Activated naive CD4-positive, alpha-beta T cell treated with anti-CD3 and anti-CD28 coated beads, Interleukin-2, amount 50 U/mL, for 16 hours (primary cell): ENCODE measurements around the gene PMM1.
"Not testable (repeated sequence)": the region's sequence is repeated elsewhere in the genome, so short reads cannot be mapped to it uniquely, and the experiment has no call there.

Experiments
- DNase-seq: peaks from one replicate; pipeline ENCODE4 v3.0.0-alpha.2; 2020

PMM1 gene

DNA sequence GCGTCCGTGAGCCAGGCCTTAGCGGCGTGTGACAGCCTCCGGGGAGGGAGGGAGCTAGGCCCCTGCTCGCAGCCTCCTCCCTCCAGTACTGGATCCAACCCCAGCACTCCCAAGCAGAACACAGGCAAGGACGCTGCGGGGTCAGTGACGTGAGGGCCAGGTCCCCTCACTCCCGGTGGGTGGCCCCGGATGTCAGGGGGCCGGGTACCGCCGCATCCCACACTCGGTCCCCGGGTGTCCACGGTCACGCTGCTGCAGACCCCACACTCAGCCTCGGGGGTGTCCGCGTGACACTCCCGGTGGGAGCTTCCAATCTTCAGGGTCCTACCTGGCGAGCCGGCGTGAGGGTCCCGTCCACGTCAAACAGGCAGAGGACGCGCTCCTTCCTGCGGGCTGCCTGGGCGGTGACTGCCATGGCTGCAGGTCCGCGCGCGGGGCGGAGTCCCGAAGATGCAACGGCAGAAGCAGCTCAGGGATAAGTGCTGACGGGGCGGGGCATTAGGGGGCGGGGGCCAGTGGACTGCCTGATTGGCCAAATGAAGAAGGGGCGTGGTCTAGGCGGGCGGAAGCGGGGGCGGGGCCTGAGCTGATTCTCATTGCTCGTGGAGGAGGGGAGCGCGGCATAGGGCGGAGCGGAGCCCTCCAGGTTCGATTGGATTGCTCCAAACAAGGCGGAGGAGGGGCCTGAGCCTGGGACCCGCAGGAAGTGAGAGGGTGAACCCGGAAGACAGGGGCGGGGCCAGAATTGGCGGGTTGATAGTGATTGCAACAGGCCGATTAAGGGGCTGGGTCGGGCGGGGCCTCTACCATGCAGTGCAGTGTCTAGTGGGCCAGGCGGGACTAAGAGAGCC lies at the start of gene PMM1:
Gene PMM1 (minus strand): TSS at position 450 of the 851 bp plus-strand sequence. CDS start 35 bp downstream, at position 415.
- peak; percentile 100 for DNase-seq

DNA sequence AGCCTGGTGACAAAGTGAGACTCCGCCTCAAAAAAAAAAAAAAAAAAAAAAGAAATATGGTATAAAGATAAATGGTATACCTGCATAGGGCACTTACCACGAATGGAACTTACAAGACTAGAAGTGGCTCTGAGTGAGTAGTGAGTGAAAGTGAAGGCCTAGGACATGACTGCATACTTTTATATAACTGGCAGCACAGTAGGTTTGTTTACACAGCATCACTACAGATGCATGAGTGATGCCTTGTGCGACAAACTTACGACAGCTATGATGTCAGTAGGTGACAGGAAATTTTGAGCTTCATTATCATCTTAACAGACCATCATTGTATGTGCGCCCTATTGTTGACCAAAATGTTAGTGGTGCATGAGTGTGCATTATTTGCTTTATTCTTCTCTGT lies 49.1 kb upstream of the PMM1 start:
- DNase-seq = no peak

DNA sequence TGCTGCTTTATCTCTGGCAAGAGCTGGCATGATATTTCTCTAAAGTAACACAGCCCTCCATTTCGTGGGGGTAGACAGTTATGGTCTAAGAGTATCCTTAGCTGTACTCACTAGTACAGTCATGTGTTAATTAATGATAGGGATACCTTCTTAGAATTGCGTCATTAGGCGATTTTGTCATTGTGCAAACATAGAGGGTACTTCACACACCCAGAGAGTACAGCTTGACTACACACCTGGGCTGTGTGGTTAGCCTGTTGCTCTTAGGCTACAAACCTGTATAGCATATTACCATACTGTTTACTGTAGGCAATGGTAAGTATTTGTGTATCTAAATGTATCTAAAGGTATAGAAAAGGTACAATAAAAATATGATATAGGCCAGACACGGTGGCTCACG lies 48.5 kb upstream of the PMM1 start:
- no peak for DNase-seq

DNA sequence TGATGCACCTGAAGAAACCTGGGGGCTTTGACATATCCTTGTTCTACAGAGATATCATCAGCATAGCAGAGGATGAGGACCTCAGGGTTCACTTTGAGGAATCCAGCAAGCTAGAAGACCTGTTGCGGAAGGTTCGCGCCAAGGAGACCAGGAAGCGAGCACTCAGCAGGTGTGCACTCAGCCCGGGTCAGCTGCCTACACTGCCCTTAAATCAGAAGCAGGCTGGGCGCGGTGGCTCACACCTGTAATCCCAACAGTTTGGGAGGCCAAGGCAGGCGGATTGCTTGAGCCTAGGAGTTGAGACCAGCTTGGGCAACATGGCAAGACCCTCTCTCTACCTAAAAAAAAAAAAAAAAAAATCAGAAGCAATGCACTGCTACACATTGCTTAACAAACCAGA lies 48.0 kb upstream of the PMM1 start:
- DNase-seq = not testable (repeated sequence)

DNA sequence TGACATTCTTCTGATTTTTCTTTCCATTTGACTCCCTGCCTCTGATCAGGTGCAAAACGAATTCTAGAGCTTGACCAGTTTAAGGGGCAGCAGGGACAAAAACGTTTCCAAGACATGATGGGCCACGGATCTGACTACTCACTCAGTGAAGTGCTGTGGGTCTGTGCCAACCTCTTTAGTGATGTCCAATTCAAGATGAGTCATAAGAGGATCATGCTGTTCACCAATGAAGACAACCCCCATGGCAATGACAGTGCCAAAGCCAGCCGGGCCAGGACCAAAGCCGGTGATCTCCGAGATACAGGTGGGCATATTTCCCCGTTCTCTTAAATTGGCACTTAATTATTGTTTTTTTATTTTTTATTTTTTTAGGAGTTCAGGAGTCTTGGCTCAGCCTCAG lies 46.8 kb upstream of the PMM1 start:
- DNase-seq = no peak

DNA sequence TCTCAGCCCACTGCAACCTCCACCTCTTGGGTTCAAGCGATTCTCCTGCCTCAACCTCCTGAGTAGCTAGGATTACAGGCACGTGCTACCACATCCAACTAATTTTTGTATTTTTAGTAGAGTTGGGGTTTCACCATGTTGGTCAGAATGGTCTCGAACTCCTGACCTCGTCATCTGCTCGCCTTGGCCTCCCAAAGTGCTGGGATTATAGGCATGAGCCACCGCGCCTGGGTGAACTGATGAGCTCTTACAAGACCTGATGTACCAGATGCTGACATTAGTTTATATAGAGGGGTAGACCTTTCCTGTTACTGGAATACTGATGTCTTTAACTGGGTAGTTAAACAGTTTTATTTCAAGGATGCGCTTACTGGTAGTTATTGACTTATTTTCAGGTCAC lies 45.0 kb upstream of the PMM1 start:
- not testable (repeated sequence) for DNase-seq

DNA sequence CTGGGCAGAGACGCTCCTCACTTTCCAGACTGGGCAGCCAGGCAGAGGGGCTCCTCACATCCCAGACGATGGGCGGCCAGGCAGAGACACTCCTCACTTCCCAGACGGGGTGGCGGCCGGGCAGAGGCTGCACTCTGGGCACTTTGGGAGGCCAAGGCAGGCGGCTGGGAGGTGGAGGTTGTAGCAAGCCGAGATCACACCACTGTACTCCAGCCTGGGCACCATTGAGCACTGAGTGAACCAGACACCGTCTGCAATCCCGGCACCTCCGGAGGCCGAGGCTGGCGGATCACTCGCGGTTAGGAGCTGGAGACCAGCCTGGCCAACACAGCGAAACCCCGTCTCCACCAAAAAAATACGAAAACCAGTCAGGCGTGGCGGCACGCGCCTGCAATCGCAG lies 42.0 kb upstream of the PMM1 start:
- not testable (repeated sequence) for DNase-seq

DNA sequence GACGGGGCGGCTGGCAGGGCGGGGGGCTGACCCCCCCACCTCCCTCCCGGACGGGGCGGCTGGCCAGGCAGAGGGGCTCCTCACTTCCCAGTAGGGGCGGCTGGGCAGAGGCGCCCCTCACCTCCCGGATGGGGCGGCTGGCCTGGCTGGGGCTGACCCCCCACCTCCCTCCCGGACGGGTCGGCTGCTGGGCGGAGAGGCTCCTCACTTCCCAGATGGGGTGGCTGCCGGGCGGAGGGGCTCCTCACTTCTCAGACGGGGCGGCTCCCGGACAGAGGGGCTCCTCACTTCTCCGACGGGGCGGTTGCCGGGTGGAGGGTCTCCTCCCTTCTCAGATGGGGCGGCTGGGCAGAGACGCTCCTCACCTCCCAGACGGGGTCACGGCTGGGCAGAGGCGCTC lies 41.5 kb upstream of the PMM1 start:
- not testable (repeated sequence) for DNase-seq

DNA sequence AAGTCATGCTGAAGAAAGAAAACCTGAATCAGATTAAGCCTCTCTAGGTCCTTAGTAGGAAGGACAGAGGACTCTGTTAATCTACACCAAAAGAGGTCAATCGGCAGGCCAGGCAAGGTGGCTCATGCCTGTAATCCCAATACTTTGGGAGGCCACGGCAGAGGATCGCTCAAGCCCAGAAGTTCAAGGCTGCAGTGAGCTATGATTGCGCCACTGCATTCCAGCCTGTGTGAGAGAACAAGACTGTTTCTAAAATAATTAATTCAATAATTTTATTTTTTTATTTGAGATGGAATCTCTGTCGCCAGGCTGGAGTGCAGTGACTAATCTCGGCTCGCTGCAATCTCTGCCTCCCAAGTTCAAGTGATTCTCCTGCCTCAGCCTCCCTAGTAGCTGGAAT lies 35.9 kb upstream of the PMM1 start:
- DNase-seq = no peak

DNA sequence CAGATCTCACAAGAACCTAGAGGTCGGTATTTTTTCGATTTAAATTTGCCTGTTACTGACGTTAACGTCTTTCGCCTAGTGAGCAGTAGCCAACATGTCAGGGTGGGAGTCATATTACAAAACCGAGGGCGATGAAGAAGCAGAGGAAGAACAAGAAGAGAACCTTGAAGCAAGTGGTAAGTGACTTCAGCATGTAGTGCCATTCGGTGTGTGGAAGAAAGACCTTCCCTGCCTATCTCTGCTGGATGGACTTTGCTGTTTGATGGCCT lies 32.2 kb upstream of the PMM1 start:
- no peak for DNase-seq

DNA sequence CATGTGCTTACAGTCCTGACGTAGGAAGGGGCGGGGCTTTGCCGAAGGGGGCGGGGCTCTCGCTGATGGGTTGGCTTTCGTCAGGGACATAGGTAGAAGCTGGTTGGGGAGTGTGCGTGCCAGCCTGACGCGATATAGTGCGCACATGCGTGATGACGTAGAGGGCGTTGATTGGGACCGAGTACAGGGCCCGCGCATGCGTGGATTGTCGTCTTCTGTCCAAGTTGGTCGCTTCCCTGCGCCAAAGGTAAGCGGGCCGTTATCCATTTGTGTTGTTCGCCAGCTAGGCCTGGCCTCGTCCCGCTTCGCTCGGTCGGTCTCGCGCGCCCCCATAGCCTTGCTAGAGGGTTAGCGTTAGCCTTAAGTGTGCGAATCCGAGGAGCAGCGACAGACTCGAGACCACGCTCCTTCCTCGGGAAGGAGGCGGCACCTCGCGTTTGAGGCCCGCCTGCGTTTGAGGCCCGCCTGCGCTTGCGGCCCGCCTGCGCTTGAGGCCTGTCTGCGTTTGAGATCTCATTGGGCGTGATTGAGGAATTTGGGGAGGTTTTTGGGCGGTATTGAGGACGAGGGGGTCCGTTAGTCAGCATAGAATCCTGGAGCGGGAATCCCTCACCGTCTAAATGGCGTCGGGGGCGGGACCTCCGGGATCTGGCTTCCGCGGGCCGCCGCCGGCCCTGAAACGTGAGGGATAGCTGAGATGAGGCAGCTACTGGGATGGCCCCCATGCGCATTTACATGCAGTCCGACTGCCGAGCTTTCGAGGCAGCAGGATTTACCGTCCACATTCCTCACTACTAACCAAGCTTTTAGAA lies 31.7 kb upstream of the PMM1 start, which contains the start of gene XRCC6:
Gene XRCC6 (plus strand): TSS at position 197 of the 812 bp plus-strand sequence. CDS start 710 bp downstream, outside the sequence.
- DNase-seq = peak; percentile 99

DNA sequence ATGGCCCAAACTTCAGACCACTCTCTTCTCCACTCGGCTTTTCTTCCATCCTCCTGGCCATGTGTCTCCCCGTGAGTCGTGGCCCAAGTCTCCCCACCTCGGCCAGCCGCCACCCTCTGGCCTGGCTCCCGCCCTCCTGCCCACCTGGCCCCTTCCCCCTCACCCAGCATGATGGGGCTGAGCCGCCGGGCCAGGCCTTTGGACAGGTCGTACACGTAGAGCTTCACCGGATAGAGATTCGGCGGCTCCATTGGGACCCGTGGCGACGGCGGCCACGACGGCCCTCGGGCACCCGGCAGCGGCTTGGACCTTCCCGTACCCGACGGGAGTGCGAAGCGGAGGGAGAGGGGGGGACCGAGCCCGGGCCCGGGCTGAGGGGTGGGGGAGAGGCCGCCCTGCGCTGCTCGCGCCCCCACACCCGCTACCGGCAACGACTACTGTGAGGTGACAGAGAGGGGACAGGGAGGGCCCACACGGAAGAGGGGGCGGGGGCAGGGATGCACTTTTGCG lies 31.0 kb upstream of the PMM1 start, which contains the start of gene DESI1:
Gene DESI1 (minus strand): TSS at position 455 of the 510 bp plus-strand sequence. CDS start 204 bp downstream, at position 251.
- DNase-seq = no peak

DNA sequence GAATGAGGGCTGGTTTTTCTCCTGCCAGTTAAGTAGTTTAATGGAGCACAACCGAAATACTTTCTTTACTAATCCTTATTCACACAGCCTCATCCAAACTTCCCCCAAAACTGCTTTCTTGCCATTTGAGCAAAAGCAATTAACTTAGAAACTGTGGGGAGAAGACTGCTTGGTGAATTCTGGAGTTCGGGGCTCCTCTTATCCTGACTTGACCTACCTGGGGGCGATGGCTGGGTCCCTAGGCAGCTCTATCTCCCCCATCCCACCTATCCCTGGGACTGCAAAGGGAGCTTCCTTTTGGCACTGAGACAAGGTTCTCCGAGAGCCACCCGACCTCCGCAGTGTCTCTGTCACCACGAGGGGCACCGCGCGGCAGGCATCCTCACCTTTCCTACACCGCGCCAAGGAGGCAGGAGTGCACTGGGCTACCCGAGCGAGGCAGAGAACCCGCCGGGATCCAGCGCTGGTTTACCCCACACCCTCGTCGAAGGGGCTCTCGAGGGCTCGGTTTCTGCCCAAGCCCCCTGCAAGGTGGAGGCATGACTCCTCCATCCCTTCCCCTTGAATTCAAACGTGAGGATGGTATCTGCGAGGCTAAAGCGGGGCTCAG lies 30.4 kb upstream of the PMM1 start:
- peak; percentile 63 for DNase-seq

DNA sequence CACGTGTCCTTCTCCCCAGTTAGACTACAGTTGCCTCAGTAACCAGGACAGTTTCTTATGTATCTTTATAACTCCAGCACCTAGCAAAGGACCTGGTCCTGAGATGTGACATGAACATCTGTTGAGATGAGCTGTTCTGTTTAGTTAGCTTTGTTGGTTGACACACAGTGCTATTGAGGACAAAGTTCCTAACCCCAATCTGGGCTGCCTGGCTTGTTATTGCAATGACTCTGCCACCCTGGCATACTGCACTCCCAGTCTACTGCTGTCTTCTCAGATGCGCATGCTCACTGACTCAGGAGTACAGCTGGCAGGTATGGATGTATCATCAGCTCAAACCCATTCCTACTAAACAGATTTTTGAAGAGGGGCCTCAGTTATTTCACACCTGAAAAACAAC lies 23.8 kb upstream of the PMM1 start:
- no peak for DNase-seq

DNA sequence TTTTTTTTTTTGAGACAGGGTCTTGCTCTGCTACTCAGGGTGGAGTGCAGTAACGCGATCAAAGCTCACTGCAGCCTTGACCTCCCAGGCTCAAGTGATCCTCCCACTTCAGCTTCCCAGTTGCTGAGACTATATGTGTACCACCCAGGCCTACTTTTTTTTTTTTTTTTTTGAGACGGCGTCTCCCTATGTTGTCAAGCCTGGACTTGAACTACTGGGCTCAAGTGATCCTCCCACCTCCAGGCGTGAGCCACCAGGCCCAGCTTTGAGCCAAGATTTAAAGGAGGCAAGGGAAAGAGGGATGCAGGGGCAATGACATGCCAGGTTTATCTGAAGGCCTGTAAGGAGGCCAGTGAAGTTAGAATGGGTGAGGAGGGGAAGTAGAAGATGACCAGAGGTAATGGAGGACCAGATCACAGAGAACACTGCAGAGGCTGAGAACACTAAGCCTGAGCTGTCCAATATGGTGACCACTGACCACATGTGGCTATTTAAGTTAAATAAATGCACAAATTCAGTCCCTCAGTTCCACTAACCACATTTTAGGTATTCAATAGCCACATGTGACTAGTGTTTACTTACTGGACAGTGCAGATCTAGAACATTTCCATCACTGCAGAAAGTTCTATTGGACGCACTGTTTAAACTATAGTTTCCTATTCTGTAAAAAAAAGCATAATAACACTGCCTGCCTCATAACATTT lies 23.1 kb upstream of the PMM1 start:
- no peak for DNase-seq

DNA sequence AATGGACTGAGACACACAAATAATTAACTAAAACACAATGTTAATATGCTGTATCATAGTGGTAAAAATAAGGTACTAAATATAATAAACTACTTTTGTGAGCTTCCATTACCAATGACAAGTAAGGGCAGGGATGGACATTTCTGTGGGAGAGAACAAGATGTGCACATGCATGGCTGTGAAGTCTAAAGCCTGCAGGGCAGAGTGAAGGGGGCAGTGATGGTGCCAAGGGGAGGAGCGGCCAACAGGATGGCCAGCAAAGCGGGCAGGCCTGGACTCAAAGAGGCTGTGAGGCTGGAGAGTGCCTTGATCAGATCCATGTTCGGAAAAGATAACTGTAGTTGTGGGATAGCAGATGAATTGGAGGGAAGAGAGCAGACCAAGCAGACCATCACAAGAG lies 18.7 kb upstream of the PMM1 start:
- DNase-seq = no peak

DNA sequence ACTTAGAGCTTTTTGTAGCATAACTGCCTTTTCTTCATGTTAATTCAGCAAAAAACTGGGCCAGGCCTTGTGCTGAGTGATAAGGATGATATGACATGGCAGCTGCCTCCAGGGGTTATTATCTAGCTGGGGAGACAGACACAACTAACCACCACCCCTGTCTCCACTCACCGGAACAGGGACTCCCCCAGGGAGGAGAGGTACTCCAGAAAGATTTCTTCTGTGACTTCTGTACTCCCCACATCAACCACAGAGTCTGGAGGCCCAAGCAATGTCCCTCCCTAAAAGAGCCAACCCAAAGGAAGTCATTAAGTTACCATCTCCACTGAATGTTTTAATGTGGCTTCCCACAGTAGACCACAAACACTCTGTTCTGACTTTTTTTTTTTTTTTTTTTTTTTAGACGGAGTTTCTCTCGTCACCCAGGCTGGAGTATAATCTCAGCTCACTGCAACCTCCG lies 14.3 kb upstream of the PMM1 start:
- DNase-seq = no peak

DNA sequence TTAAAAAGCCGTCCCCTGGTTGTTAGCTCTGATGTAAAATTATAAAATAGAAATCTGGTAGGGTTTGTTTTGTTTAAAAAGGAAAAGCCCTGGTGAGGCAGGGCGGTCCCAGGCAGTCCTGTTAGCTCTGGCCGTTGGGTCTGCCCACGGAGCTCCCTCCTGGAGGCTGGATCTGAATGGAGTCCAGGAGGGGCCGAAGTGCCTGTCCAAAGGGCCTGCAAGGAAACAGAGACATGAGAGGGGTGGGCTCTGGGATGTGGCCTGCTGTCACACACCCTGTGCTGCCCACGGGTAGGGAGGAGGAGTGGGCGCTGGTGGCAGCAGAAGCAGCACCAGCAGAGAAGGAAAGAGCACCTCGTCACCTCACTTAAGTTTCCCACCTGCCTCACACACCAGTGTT lies 11.3 kb upstream of the PMM1 start:
- DNase-seq = no peak

DNA sequence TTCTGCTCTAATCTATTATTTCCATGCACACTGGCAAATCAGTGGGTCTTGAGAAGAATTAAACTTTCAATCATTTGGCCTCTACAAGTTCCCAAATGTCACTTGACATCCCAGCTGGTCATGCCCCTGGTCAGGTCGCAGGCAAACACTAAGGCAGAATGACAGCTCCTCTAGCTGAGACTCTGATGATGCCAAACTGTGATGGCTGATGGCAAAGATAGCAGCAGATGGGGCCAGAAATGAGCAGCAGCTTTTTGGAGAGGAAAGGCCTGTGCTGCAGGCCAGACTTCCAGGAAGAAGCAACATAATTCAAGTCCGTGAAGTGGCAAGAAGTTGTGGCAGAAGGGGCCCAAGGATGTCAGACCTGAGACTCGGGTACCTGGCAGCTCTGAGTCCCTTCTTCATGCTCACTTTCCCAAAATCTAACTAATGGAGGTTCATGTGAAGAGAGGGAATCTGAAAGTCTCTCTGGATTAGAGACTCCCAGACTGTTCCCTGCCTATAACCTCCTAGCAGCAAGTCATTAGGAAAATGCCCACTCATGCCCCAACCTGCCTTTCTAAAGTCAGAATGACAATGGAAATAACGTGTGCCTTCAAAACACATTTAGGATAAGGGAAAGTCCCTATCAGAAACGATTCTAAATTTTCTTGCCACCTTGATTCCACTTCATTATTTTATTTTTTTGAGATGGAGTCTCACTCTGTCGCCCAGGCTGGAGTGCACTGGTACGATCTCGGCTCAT lies 9.4 kb upstream of the PMM1 start:
- DNase-seq = no peak

DNA sequence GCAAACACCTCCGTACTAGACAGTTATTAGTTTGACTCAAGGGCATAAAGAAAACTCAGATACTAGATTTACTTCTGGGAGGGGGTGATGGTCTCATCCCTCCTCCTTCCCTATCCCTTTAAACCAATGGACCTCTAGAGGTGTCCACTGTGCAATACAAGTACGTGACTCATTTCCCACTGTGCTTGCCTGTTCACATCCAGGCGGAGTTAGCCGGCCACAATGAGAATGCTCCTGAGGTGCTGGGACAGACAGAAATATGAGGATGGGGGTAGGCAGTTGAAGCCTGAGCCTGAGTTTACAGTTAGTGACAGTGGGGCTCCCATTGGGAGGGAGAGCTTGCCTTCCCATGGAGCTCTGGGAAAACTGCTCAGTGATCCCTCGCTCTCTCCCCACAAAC lies 8.4 kb upstream of the PMM1 start:
- DNase-seq = no peak

DNA sequence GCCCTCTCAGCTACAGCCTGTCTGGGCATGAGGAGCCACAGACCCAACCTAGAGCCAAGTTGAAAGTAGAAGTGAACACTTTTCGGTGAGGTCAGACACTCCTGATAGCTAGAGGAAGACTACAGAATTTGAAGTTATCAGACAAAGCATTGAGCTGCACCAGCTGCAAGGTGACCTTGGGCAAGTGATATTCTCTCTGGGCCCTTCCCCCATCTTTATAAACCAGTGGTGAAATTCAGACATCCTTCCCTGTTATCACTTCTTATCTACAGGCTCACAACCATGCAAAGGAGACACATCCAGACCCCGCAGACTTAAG lies 8.0 kb upstream of the PMM1 start:
- DNase-seq = no peak
